Esophagus mucosa (tissue), 1 donor: ENCODE results near the gene SPTBN5. TPM values are rescaled to one million over a fixed set of nuclear protein-coding genes. Genes with fewer than 3 reads are reported as not detected.

Experiments
- ATAC-seq: fragments of 200-7000 bp; cut with Tn5 transposase; one replicate; pipeline ENCODE4 v1.9.1; 2020
- total RNA-seq: library from RNA; stranded (reverse); gene quantifications from one replicate; pipeline ENCODE4 v1.2.4, GENCODE V29; 2023
- donor health status: DM: yes; HTN: yes; CAD: no.

Gene SPTBN5
- total RNA-seq: 2.1 TPM

DNA sequence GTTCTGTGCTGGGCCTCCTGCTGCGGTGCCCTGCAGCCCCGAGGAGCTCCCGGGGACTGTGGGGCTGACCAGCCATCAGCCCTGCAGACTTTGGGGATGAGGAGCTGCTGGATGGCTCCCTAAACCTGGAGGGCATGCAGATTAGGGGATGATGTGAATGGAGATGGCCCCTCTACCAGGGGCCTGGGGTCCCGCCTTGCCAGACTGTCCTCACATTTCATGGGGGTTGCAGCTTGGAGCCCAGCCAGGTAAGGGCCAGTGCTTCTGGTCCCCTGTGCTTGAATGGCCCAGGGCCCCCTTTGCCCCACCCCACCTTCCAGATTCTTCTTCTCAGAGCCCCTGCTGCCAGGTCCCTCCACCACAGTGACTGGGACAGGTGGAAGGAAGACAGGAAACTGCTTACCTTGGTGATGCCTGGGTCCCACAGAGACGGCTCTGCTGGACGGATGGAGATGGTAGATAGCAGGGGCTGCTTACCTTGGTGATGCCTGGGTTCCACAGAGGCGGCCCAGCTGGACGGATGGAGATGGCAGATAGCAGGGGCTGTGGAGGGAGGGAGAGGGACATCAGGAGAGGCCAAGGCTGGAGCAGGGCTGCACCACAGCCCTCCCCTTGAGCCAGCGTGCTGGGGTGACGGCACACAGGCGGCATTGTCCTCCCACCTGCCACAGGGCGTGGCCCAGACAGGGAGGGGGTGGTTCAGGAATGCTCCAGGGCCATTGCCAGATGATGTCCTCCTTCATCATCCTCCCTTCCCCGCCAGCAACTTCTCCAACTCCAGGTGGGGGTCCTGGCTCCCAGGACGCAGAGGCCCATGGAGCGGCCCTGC lies at the start of gene SPTBN5:
Gene SPTBN5, minus strand, starts transcription at position 632 of the 829 bp plus-strand sequence. Its CDS starts 556 bp downstream, at position 76.
- peak; percentile 24 for ATAC-seq

DNA sequence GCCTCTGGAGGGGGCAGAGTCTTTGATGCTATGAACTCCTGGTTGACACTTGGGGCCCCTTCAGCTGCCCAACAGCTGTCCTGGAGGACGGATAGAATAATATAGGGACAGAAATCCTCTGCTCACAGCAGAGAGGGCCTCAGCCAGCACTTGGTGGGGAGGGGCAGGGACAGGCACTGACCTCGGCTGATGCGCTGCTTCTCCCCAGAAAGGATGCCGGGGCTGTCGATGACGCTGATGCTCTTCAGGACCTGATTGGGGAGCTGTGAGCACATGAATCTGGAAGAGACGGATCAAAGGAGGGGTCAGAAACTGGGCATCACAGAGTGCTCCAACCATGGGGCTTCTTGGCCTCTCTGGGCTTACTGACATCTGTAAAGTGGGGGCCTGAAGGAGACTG lies 49.0 kb upstream of the SPTBN5 start:
- ATAC-seq: no peak

- peak; percentile 17 for ATAC-seq
Measured at GRCh38 chr15:41941644-41942415, 48.0 kb upstream of the SPTBN5 start.

- peak; percentile 91 for ATAC-seq
Measured at GRCh38 chr15:41940441-41940857, 46.6 kb upstream of the SPTBN5 start.

DNA sequence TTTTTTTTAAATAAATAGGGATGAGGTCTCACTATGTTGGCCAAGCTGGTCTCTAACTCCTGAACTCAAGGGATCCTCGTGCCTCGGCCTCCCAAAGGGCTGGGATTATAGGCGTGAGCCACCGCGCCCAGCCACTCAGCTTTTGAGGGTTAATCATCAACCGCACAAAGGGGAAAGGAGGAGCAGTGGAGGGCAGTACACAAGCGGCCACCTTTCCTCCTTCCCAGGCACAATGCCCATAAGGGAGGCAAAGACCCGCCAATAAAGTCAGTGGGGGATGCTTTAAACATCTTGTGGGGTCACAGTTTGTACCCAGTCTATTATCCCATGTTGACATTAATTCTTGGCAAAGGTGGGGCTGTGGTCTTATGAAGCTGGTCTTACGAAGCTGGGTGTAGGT lies 46.1 kb upstream of the SPTBN5 start:
- peak; percentile 31 for ATAC-seq

DNA sequence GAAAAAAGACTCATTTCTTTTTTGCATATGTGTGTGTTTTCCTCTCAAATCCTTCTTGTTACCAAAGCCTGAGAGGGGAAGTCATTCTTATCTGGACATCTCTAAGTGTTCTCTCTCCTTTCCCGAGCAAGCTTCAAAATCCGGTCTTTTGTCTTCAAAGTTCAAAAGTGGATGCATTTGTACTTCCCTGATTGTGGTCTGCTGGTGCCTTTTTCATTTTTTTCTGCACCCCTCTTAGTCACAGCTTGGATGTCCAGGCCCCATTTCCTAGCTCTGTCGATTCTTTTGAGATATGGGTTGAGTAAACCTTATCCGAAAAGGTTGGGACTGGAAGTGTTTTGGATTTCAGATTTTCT lies 43.7 kb upstream of the SPTBN5 start:
- ATAC-seq: no peak

DNA sequence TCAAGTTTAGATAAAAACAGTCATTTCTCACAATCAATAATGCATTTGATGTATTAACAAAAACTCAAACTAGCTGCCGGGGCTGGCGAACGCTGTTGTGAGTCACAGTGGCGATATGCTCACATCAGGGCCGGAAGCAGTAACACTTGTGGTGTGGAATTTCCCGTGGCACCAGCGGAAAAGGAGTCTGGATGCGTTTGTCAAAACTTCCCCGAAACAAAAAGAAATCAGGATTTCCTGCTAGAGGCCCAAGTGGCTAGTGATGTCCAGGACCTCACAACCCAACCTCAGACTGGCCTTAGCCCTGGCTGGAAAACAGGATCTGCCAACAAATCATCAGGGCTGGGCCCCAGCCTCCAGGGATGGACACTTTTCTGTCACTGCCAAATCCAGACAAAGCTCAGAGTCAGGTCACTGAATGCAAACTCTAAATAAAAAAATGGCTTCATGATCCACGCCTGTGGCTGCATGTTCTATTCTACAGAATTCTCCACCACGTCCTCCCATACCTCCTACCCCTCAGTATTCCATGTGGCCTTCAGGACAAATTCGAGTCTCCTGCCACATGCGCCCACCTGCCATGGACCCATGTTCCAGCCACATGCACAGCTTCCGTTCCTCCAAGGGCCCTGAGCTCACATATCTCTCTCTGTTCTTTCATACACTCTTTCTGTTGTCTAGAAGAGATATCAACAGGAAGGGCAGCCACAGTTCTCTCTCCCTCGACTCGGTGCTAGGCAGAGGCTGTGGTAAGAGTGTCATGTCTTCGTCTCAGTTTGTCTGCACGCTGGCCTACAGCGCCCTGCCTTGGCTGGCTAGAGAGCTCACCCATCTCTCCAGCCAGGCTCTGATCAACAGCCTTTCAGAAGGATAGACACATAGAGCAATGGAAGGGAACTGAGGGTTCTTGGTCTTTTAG lies 43.1 kb upstream of the SPTBN5 start:
- ATAC-seq: no peak

- no peak for ATAC-seq
Measured at GRCh38 chr15:41936155-41936554, 42.3 kb upstream of the SPTBN5 start.

- ATAC-seq: no peak
Measured at GRCh38 chr15:41935566-41936020, 41.7 kb upstream of the SPTBN5 start.

GRCh38 chr15:41934843-41935242 lies 41.0 kb upstream of the SPTBN5 start:
- ATAC-seq: peak; percentile 75

GRCh38 chr15:41933771-41934170 lies 39.9 kb upstream of the SPTBN5 start:
- peak; percentile 88 for ATAC-seq

- no peak for ATAC-seq
Measured at GRCh38 chr15:41933326-41933725, 39.5 kb upstream of the SPTBN5 start.

GRCh38 chr15:41932511-41933289 lies 38.8 kb upstream of the SPTBN5 start:
- ATAC-seq: no peak

- ATAC-seq: no peak
Measured at GRCh38 chr15:41932101-41932500, 38.2 kb upstream of the SPTBN5 start.

GRCh38 chr15:41930867-41931222 lies 37.0 kb upstream of the SPTBN5 start:
- no peak for ATAC-seq

DNA sequence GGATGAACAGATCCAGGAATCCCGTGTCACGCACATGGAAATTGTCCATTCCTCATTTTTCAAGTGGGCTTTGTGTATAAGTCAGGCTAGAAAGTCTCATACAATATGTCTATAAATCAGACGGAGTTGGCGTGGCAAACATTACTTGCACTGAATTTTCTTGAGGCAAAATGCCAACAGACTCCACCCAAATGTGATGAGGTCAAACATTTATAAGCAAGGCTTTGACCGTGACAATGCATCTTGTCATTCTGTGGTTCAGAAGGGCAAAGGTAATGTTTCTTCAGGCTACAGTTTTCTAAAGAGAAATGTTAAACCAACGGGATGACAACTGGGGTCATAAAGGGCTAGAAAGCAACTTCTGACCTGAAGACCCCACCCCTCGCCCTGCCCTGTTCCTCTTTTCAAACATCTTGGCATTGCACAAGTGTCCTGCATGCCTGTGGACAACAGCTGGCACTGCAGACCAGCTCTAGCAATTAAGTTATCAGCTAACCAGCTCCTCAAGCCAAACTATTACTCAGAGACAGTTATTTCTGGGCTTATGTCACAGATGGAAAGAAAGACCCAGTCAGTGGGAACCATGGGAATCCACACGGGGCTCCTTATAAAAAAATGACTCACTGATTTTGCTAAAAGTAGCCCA lies 36.5 kb upstream of the SPTBN5 start:
- no peak for ATAC-seq

DNA sequence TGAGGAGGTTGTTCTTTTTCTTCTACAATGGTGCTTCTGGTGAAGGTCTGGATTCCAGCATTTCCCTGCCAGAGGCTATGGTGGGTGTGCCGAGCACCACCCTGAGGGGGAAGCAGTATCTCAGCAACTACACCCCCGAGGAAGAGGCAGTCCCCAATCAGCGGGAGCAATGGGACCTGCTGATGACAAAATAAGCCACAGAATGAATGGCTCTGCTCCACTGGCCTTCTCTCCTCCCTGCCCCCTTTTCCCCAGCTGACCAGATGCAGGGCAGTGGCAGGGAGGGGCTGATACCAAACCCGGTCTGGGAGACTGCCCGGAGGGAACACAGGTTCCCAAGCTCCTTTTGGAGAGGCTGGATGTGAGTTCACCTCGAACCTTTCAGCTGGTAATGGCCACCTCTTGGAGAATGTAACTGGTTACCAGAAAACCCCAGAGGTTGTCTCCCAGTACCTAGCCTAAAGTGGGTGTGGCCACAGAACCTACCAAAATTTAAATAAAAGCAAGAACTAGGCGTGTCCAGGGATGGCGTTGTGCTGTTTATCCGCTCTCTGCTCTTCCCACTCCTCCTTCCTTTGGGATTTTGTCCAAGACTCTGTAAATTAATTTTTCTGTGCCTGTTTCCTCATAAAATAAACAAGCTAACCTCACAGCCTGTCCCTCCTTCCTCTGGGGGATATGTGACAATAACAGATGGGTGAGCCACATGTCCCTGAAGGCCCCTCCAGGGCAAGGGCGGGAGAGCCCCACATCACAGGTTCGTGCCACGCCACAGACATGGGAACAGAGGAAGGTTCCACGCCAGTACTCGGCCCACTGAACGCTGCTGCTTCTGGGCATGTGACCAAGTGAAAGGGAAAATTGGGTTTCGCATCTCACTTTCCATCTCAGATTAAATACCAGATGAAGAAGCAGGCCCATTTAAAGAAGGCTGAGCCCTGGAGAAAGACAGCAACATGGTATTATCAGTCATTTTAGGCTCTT lies 35.1 kb upstream of the SPTBN5 start:
- ATAC-seq: no peak

DNA sequence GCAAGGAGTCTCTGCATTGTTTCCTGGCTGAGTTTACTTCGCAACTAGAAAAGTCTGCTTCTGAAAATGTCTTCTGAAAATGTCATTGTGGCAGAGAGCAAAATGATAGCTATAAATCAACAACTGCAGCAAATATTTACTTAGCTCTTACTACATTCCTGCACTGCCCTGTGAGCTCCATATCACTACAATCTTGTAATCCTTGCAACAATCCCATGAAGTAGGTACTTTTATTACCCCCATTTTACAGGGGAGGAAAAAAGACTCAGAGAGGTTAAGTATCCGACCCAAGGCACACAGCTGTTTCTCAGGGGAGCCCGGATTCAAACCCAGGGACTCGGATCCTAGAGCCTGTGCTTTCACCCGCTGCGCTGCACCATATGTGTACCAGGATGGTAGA lies 34.2 kb upstream of the SPTBN5 start:
- no peak for ATAC-seq

DNA sequence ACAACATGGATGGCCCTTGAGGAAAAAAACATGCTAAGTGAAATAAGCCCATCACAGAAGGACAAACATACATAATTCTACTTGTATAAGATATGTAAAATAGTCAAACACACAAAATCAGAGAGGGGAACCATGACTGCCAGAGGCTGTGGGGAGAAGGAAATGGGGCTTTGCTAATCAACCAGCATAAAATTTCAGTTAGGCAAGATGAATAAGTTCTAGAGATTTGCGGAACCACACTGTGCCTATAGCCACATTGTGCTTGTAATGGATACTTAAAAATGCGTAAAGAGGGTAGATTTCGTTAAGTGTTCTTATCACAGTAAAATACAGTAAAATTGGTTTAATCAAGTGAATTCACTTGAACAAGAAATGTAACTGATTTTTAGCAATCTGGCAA lies 33.7 kb upstream of the SPTBN5 start:
- no peak for ATAC-seq
